Ascending aorta (tissue), 2 donors: ENCODE measurements around the gene PDIA5. TPM values are rescaled to one million over a fixed set of nuclear protein-coding genes. Genes with fewer than 3 reads are reported as not detected.

ENCODE experiments used
- DNase-seq, 2 donors: peaks; one replicate each; pipeline ENCODE4 v3.0.0-alpha.2; 2019; ENCODE audit warnings: low spot score in 2 of 2
- H3K27ac ChIP-seq, 2 donors: fragments of 200-600 bp; sonication (generic); one replicate each; pipeline ENCODE4 v1.5.1; 2016 to 2017; ENCODE audit warnings: mild to moderate bottlenecking in 1 of 2
- H3K27me3 ChIP-seq: fragments of 200-600 bp; sonication (generic); one replicate; pipeline ENCODE4 v1.5.1; 2017
- H3K36me3 ChIP-seq, 2 donors: fragments of 200-600 bp; sonication (generic); one replicate each; pipeline ENCODE4 v1.5.1; 2016
- H3K4me1 ChIP-seq, 2 donors: fragments of 200-600 bp; sonication (generic); one replicate each; pipeline ENCODE4 v1.5.1; 2016 to 2017; ENCODE audit warnings: mild to moderate bottlenecking in 1 of 2
- H3K4me3 ChIP-seq, 2 donors: fragments of 200-600 bp; sonication (generic); one replicate each; pipeline ENCODE4 v1.5.1; 2016 to 2017; ENCODE audit warnings: mild to moderate bottlenecking in 1 of 2
- H3K9me3 ChIP-seq, 2 donors: fragments of 200-600 bp; sonication (generic); one replicate each; pipeline ENCODE4 v1.5.1; 2016
- intact Hi-C: fragments of 100-400 bp; cut with DNase I; formaldehyde crosslinking; loops from one replicate; pipeline ENCODE4 v1.15.1; 2023
- total RNA-seq: library from RNA; depleted of rRNA; stranded (reverse); fragments of >200 nt; gene quantifications from one replicate; pipeline ENCODE4 v1.1.0, GENCODE V29; 2016
- TF ChIP-seq, protein P1 (sequence below), 3 experiments: fragments of 200-600 bp in 2 of 3; fragments of 450-650 bp in 1 of 3; sonication (generic) in 2 of 3; IDR thresholded peaks; one replicate each; pipeline ENCODE4 v1.5.1; 2016 to 2019; ENCODE audit warnings: antibody characterized with exemption in 3 of 3, mild to moderate bottlenecking in 1 of 3, moderate library complexity in 1 of 3

Gene PDIA5
- total RNA-seq, 1 donor from 2014 or later: 21.3 TPM

DNA sequence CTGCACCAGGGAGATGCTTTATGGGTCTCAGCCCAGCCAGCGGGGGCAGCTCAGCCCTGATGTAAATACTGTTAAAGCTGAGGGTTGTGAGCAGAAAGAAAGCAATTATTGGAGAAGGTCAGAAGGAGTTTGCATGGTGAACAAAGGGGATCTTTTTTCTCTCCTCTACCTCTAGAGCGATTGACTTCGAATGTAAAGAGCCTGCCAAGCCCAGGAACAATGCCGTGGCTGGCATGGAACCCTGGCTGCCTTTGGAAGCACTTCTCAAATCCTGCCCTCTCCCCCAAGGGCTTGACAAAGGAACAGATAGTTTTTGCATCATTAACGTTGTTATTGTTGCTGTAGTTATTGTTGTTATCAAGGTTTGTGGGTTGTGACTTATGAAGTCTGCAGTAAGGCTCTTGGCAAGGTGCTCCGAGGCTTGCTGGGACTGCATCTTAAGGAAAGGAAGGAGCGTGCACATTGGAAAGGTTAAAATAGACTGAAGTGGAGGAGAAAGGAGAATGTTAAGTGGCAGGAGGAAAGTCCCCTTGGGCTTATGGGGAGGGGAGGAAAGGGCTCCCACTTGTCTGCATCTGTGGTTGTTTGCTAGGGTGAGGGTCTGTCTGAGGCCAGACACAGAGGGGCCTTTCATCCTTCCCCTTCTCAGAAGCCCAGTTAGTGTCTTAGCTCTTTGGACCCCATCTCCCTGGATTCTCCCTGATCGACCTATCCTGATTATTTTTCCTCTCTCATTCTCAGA lies 16.7 kb downstream of the PDIA5 start:
- Histone ChIP-seq H3K27ac (no peak overlapping the region), H3K4me3 (peak overlapping the region in 1 of 2 donors; percentile 20), H3K9me3 (no peaks in the 10 kb centered on the region), H3K36me3 (no peaks in the 10 kb centered on the region), H3K4me1 (peaks cover 24 to 45% of the 10 kb centered on the region in 2 donors), H3K27me3 (no peaks in the 10 kb centered on the region)
- no peak for DNase-seq
- TF ChIP-seq, protein P1, sequence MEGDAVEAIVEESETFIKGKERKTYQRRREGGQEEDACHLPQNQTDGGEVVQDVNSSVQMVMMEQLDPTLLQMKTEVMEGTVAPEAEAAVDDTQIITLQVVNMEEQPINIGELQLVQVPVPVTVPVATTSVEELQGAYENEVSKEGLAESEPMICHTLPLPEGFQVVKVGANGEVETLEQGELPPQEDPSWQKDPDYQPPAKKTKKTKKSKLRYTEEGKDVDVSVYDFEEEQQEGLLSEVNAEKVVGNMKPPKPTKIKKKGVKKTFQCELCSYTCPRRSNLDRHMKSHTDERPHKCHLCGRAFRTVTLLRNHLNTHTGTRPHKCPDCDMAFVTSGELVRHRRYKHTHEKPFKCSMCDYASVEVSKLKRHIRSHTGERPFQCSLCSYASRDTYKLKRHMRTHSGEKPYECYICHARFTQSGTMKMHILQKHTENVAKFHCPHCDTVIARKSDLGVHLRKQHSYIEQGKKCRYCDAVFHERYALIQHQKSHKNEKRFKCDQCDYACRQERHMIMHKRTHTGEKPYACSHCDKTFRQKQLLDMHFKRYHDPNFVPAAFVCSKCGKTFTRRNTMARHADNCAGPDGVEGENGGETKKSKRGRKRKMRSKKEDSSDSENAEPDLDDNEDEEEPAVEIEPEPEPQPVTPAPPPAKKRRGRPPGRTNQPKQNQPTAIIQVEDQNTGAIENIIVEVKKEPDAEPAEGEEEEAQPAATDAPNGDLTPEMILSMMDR (IDR thresholded peaks at IDR 0.05): no peak
- intact Hi-C loops: no loop called here

DNA sequence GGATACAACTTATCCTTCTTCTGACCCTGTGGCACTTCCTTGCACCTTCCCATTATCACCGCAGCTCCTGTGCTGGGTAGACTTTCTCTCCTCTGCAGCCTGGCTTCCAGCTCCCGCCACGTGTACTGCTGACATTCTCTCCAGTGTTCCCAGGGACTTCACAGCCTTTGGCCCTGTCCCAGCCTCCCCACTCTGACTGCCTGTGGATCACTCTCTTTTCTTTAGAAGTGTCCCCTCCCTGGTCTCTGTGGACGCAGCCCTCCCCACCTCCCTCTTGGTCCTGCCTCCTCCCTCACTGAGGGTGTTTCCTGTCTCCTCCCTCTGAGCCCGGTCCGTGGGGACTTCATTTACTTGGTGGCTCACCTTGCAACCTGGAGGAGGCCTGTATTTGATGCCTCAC lies 17.4 kb downstream of the PDIA5 start:
- no peak overlapping the region for H3K4me3 ChIP-seq
- no peak overlapping the region for H3K27ac ChIP-seq
- no peaks in the 10 kb centered on the region for H3K36me3 ChIP-seq
- no peaks in the 10 kb centered on the region for H3K27me3 ChIP-seq
- H3K9me3 ChIP-seq: no peaks in the 10 kb centered on the region
- no peak for DNase-seq
- H3K4me1 ChIP-seq: peaks cover 24 to 49% of the 10 kb centered on the region in 2 donors
- TF ChIP-seq, protein P1 (IDR thresholded peaks at IDR 0.05): no peak
- intact Hi-C loops: no loop called here

DNA sequence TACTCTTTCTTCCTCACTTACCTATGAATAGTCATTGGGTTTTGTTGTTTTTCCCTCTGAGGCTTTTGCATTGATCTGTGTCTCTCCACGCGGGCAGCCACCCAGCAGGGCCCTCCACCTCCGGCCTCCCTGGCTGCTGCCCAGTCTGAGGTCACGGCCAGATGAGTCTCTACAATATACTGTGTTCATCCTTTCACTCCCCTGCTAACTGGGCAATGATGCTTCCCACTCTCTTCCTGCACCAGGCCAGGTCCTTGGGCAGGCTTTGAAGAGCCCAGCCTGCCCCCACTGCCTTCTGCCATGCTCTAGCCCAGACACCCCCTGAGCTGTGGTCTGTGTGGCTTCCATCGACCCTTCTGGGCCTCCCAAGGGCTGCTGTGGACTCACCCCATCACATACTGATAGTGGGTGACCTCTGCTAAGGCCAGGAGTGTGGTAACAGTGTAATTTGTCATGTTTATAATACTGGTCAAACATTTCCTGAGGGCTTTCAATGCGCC lies 18.0 kb downstream of the PDIA5 start:
- no peaks in the 10 kb centered on the region for H3K36me3 ChIP-seq
- H3K4me3 ChIP-seq: no peak overlapping the region
- no peaks in the 10 kb centered on the region for H3K27me3 ChIP-seq
- peak overlapping the region; percentile 31 to 43 for H3K27ac ChIP-seq
- peak in 1 of 2 donors; percentile 60 for DNase-seq
- intact Hi-C loops: loop anchor here (5.0 kb wide), 1 partner anchor 47 kb away; no protein-coding TSS in a partner anchor
- peaks cover 27 to 51% of the 10 kb centered on the region in 2 donors for H3K4me1 ChIP-seq
- TF ChIP-seq, protein P1 (IDR thresholded peaks at IDR 0.05): no peak
- H3K9me3 ChIP-seq: no peaks in the 10 kb centered on the region

DNA sequence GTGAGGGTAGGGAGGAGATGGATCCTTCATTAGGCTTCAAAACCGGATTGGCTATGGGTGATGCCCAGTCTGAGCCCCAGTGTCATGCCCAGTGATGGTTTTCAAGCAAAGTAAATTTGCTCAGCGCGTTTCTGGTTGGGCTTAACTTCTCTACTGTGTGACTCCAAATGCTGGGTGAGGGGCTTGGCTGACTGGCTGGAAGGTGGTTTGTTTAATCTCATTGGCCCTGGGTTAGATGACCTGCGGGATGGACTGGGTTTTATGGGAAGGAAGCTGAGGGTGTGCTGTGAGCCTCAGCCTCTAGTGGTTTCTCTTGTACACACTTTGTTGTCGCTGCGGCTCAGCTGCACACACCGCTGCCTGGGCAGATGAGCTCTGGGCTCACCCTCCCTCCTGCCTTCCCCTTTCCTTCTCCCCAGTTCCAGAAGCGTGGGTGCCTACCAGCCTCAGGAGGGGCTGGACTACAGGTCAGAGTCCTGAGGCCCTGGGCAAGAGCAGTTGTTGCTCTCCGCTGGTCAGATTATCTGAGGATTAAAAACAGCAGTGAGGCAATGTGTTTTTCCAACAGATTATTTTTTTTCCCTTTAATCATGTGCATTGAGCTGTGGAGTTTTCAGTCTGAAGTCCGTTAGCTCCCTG lies 18.6 kb downstream of the PDIA5 start:
- no peaks in the 10 kb centered on the region for H3K36me3 ChIP-seq
- no peak overlapping the region for H3K4me3 ChIP-seq
- TF ChIP-seq, protein P1 (IDR thresholded peaks at IDR 0.05): no peak
- intact Hi-C loops: loop anchor here (5.0 kb wide), 1 partner anchor 48 kb away; no protein-coding TSS in a partner anchor
- peaks cover 34 to 53% of the 10 kb centered on the region in 2 donors for H3K4me1 ChIP-seq
- peak overlapping the region; percentile 31 to 43 for H3K27ac ChIP-seq
- DNase-seq: no peak
- H3K27me3 ChIP-seq: no peaks in the 10 kb centered on the region
- no peaks in the 10 kb centered on the region for H3K9me3 ChIP-seq

DNA sequence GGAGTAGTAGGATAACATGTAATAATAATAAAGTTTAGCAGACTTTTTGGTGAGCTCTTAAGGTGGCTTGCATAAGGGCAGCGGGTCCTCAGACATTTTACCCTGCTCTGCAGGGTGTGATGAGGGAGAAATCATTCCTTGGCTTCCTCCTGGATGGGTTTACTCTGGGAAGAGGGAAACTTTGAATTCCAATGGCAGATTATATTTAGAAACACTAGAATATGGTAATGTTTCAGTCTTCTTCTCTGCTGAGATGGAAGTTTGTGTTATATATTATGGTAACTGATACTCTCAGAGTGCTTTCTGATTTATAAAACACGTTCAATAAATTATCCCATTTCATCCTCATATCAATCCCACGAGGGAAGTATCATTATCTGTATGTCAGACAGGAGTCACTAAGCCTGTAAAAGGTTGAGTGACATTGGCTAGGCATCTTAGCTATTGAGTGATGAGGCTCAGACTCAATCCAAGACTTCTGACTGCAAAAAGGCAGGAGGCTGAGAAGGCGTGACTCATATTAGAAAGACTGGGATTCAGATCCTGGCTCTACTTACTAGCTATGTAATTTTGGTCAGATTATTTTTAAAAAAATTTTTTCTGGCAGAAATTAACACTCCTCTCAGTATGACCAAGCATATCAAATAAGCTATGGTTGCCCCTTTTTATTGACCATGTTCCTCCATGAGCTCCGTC lies 19.3 kb downstream of the PDIA5 start:
- H3K36me3 ChIP-seq: no peaks in the 10 kb centered on the region
- H3K27me3 ChIP-seq: no peaks in the 10 kb centered on the region
- H3K27ac ChIP-seq: peak overlapping the region; percentile 31 to 43
- H3K9me3 ChIP-seq: no peaks in the 10 kb centered on the region
- no peak overlapping the region for H3K4me3 ChIP-seq
- intact Hi-C loops: loop anchor here (5.0 kb wide), 1 partner anchor 49 kb away; no protein-coding TSS in a partner anchor
- no peak for DNase-seq
- peaks cover 37 to 56% of the 10 kb centered on the region in 2 donors for H3K4me1 ChIP-seq
- TF ChIP-seq, protein P1 (IDR thresholded peaks at IDR 0.05): no peak
